ENCODE measurements around the gene PNCK.

GRCh38 chrX:153686711-153687110, 13.1 kb upstream of the PNCK start:
- TF ChIP-seq CTCF (conservative IDR thresholded peaks at IDR 0.05 in 1 of 2, IDR thresholded peaks at IDR 0.05 in 1 of 2; ENCODE audit: extremely low read depth in 1 of 2, insufficient read depth in 1 of 2, low read depth in 1 of 2, low read length in 2 of 2) (no peak), EZH2 (IDR thresholded peaks at IDR 0.05; ENCODE audit: borderline replicate concordance, low read length) (no peak)

Data from mammary epithelial cell (primary cell).